Keratinocyte (primary cell): ENCODE data around the gene ERGIC1. TPM values are rescaled to one million over a fixed set of nuclear protein-coding genes. Genes with fewer than 3 reads are reported as not detected.

Source experiments
- DNase-seq: peaks from one replicate; pipeline ENCODE4 v3.0.0-alpha.2; 2011; ENCODE audit warnings: low read depth, missing footprints, low spot score
- FAIRE-seq: peaks from 2 replicates; lab custom pipeline; 2011; peaks lifted over from hg19 to GRCh38; lab: Jason Lieb, UNC
- H2AFZ ChIP-seq: 2 replicates; pipeline ENCODE4 v1.6.0; 2012; ENCODE audit warnings: low read length, control low read depth, inconsistent platforms; ENCODE audit not compliant: control insufficient read depth
- H3K27ac ChIP-seq: 2 replicates; pipeline ENCODE4 v1.5.1; 2011; ENCODE audit warnings: low read length; ENCODE audit not compliant: control insufficient read depth, insufficient read depth
- H3K27me3 ChIP-seq: 3 replicates; pipeline ENCODE4 v1.6.0; 2011; ENCODE audit warnings: low read length; ENCODE audit not compliant: control insufficient read depth, insufficient read depth; ENCODE audit errors: extremely low read depth
- H3K36me3 ChIP-seq, 2 experiments: 2 replicates in 1 of 2; 3 replicates in 1 of 2; pipeline ENCODE4 v1.5.1; 2011; ENCODE audit warnings: low read length in 2 of 2, mild to moderate bottlenecking in 1 of 2; ENCODE audit not compliant: control insufficient read depth in 2 of 2, insufficient read depth in 2 of 2; ENCODE audit errors: extremely low read depth in 1 of 2
- H3K4me1 ChIP-seq: 3 replicates; pipeline ENCODE4 v1.5.1; 2011; ENCODE audit warnings: low read length; ENCODE audit not compliant: control insufficient read depth, insufficient read depth; ENCODE audit errors: extremely low read depth
- H3K4me2 ChIP-seq: 3 replicates; pipeline ENCODE4 v1.6.0; 2011; ENCODE audit warnings: low read depth, low read length; ENCODE audit not compliant: control insufficient read depth, insufficient read depth; ENCODE audit errors: extremely low read depth
- H3K4me3 ChIP-seq, 3 experiments: fragments of 200-600 bp in 1 of 3; sonication (generic) in 1 of 3; 2 replicates in 2 of 3; 3 replicates in 1 of 3; pipeline ENCODE4 v1.5.1; 2011 to 2016; ENCODE audit warnings: low read length in 3 of 3, mild to moderate bottlenecking in 3 of 3, control low read depth in 2 of 3, inconsistent platforms in 1 of 3, low read depth in 1 of 3, mixed read lengths in 1 of 3, mixed run types in 1 of 3, moderate library complexity in 1 of 3; ENCODE audit not compliant: control insufficient read depth in 2 of 3, insufficient read depth in 2 of 3; ENCODE audit errors: extremely low read depth in 1 of 3
- H3K79me2 ChIP-seq: 2 replicates; pipeline ENCODE4 v1.6.0; 2012; ENCODE audit warnings: low read length; ENCODE audit not compliant: control insufficient read depth, insufficient read depth
- H3K9ac ChIP-seq: 3 replicates; pipeline ENCODE4 v1.6.0; 2011; ENCODE audit warnings: low read length; ENCODE audit not compliant: control insufficient read depth, insufficient read depth; ENCODE audit errors: extremely low read depth
- H3K9me1 ChIP-seq: 3 replicates; pipeline ENCODE4 v1.6.0; 2011; ENCODE audit warnings: low read length; ENCODE audit not compliant: control insufficient read depth, insufficient read depth; ENCODE audit errors: extremely low read depth
- H3K9me3 ChIP-seq: 2 replicates; pipeline ENCODE4 v1.5.1; 2012; ENCODE audit warnings: low read depth, low read length; ENCODE audit not compliant: control insufficient read depth
- H4K20me1 ChIP-seq: 3 replicates; pipeline ENCODE4 v1.6.0; 2011; ENCODE audit warnings: low read length; ENCODE audit not compliant: control insufficient read depth, insufficient read depth; ENCODE audit errors: extremely low read depth
- EZH2 ChIP-seq: IDR thresholded peaks from one replicate; pipeline ENCODE4 v1.6.1; 2012; ENCODE audit warnings: inconsistent platforms, mild to moderate bottlenecking, low read length, moderate library complexity
- dilution Hi-C: fragments of 300-500 bp; cut with MboI; formaldehyde crosslinking; loops from one replicate; pipeline ENCODE4 v1.7.0; 2020; ENCODE audit warnings: low sequenced_read_pairs; ENCODE audit not compliant: extremely low pct_ligation_motif_present
- polyA plus RNA-seq, 5 experiments: library from polyadenylated mRNA; depleted of rRNA in 3 of 5; stranded (reverse) in 3 of 5; stranded (forward) in 1 of 5; unstranded in 1 of 5; fragments of >200 nt; gene quantifications; 1 replicate in 1 of 5; 2 replicates in 3 of 5; 3 replicates in 1 of 5; pipeline versions ENCODE4 v1.2.1 to v1.2.3, GENCODE V29; 2011 to 2012; ENCODE audit warnings: missing spikeins in 2 of 5, low read depth in 1 of 5, low replicate concordance in 1 of 5
- TF ChIP-seq, protein P1 (sequence below), 3 experiments: IDR thresholded peaks in 1 of 3; conservative IDR thresholded peaks in 1 of 3; optimal IDR thresholded peaks in 1 of 3; 2 replicates in 2 of 3; 3 replicates in 1 of 3; pipeline versions ENCODE3 to v1.5.1; 2011; ENCODE audit warnings: low read length in 3 of 3, mild to moderate bottlenecking in 3 of 3, moderate library complexity in 2 of 3, control low read depth in 1 of 3, inconsistent platforms in 1 of 3; ENCODE audit not compliant: insufficient read depth in 2 of 3; ENCODE audit errors: extremely low read depth in 1 of 3

The ERGIC1 gene
- polyA plus RNA-seq, 1 donor (not counting 4 experiments of a cell fraction or from before 2014, with no cell fraction given): 93.4 TPM

- Histone ChIP-seq H3K27ac (no peak overlapping the region), H3K79me2 (peaks cover 35% of the 10 kb centered on the region), H3K27me3 (no peaks in the 10 kb centered on the region), H3K4me2 (no peak overlapping the region), H4K20me1 (peaks cover 2% of the 10 kb centered on the region), H3K9me1 (no peaks in the 10 kb centered on the region), H3K9ac (no peak overlapping the region), H3K9me3 (no peaks in the 10 kb centered on the region), H3K36me3 (peaks cover 6 to 16% of the 10 kb centered on the region in 2 experiments), H3K4me3 (no peak overlapping the region), H3K4me1 (peaks cover 25% of the 10 kb centered on the region), H2AFZ (no peak overlapping the region)
- no peak for DNase-seq
- no peak for TF ChIP-seq EZH2
- TF ChIP-seq, protein P1, sequence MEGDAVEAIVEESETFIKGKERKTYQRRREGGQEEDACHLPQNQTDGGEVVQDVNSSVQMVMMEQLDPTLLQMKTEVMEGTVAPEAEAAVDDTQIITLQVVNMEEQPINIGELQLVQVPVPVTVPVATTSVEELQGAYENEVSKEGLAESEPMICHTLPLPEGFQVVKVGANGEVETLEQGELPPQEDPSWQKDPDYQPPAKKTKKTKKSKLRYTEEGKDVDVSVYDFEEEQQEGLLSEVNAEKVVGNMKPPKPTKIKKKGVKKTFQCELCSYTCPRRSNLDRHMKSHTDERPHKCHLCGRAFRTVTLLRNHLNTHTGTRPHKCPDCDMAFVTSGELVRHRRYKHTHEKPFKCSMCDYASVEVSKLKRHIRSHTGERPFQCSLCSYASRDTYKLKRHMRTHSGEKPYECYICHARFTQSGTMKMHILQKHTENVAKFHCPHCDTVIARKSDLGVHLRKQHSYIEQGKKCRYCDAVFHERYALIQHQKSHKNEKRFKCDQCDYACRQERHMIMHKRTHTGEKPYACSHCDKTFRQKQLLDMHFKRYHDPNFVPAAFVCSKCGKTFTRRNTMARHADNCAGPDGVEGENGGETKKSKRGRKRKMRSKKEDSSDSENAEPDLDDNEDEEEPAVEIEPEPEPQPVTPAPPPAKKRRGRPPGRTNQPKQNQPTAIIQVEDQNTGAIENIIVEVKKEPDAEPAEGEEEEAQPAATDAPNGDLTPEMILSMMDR (optimal IDR thresholded peaks at IDR 0.05 in 1 of 3, IDR thresholded peaks at IDR 0.05 in 1 of 3, conservative IDR thresholded peaks at IDR 0.05 in 1 of 3; ENCODE audit: extremely low read depth in 1 of 3, insufficient read depth in 2 of 3, low read length in 3 of 3): no peak
- no peak for FAIRE-seq
- dilution Hi-C loops: no loop called here
Observed at GRCh38 chr5:172856336-172856735, 22.3 kb downstream of the ERGIC1 start.

- FAIRE-seq: no peak
- Histone ChIP-seq H3K9me1 (no peaks in the 10 kb centered on the region), H3K27ac (no peak overlapping the region), H3K9me3 (no peaks in the 10 kb centered on the region), H3K36me3 (peaks cover 6 to 17% of the 10 kb centered on the region in 2 experiments), H3K27me3 (no peaks in the 10 kb centered on the region), H3K4me2 (no peak overlapping the region), H3K4me3 (no peak overlapping the region), H4K20me1 (peaks cover 2% of the 10 kb centered on the region), H3K9ac (no peak overlapping the region), H3K79me2 (peaks cover 24% of the 10 kb centered on the region), H2AFZ (no peak overlapping the region), H3K4me1 (peaks cover 26% of the 10 kb centered on the region)
- dilution Hi-C loops: no loop called here
- DNase-seq: no peak
- TF ChIP-seq, protein P1 (optimal IDR thresholded peaks at IDR 0.05 in 1 of 3, IDR thresholded peaks at IDR 0.05 in 1 of 3, conservative IDR thresholded peaks at IDR 0.05 in 1 of 3; ENCODE audit: extremely low read depth in 1 of 3, insufficient read depth in 2 of 3, low read length in 3 of 3): no peak
- no peak for TF ChIP-seq EZH2
Observed at GRCh38 chr5:172857982-172858381, 23.9 kb downstream of the ERGIC1 start.
